ENCODE data around the gene PTPDC1.

Gene PTPDC1

GRCh38 chr9:94140791-94141790, 56.8 kb downstream of the PTPDC1 start:
- no peak for DNase-seq (ENCODE audit: low read depth)

DNA sequence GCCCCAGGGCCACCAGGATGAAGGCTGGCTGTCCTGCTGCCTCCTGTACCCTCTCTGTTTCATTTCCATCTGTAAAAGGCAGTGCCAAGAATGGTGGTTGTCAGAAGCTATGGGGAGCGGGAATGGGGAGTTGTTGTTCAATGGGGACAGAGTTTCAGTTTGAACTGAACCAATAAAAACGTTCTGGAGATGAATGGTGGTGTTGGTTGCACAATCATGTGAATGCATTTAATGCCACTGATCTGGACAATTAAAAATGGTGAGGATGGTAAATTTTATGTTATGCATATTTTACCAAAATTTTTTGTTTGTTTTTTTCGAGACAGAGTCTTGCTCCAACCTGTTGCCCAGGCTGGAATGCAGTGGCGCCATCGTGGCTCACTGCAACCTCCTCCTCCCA, 58.1 kb downstream of the PTPDC1 start:
- no peak for DNase-seq (ENCODE audit: low read depth)

DNA sequence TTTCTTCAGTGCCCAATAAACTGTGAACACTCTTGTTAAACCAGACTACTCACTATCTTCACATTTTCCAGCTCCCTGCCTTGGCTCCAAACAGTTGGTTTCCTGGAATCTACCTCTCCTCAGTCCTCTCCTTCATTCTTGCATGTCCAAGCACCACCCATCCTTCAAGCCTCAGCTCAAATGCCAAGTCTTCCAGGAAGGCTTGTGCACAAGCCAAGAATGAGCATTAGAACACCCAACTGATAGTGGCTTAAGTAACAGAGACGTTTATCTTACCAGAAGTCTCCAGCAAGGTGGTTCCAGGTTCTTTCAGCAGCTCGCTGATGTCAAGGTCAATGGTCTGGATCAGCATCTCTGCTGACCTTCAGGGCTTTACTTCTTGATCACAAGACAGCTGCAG, 60.1 kb downstream of the PTPDC1 start:
- DNase-seq (ENCODE audit: low read depth): no peak

- no peak for DNase-seq (ENCODE audit: low read depth)
These were observed 61.4 kb downstream of the PTPDC1 start for GRCh38 chr9:94145640-94146039.

- no peak for DNase-seq (ENCODE audit: low read depth)
These were observed 63.5 kb downstream of the PTPDC1 start for GRCh38 chr9:94147776-94148175.

DNA sequence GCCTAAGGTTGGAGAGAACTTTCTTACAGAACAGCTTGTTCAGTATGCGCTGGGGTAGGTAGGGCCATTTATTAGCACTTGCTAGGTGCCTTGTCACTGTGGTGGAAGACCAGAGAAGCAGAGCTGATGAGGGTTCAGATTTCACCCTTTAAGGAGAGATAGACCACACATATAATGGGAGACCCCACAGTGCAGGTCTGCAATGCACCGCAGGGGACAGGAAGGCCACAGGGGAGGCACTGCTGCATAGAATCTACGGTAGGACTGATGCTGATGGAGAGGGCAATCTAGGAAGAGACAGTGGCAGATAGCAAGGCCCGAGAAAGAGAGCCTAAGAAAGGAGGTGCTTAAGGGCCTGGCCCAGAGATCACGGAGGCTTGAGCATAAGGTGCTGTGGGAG, 64.2 kb downstream of the PTPDC1 start:
- no peak for DNase-seq (ENCODE audit: low read depth)

DNA sequence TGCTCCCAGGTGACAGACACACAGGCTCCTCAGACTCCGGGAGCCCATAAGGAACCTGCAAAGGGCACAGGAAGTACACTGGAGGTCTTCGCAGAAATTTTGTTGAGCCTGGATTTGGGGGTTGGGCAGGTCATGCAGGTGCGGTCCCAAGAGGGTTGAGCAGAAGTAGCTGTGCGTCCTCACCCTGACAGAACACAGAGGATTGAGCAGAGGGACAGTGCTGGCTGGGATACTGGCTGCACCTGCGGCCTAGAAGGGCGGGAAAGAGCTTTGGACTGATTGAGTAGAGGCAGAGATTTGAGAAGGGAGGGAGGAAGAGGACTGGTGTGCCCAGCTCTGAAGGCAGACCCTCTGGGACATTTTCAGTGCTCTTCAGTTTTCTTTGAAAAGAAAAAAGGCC, 65.4 kb downstream of the PTPDC1 start:
- DNase-seq (ENCODE audit: low read depth): no peak

DNA sequence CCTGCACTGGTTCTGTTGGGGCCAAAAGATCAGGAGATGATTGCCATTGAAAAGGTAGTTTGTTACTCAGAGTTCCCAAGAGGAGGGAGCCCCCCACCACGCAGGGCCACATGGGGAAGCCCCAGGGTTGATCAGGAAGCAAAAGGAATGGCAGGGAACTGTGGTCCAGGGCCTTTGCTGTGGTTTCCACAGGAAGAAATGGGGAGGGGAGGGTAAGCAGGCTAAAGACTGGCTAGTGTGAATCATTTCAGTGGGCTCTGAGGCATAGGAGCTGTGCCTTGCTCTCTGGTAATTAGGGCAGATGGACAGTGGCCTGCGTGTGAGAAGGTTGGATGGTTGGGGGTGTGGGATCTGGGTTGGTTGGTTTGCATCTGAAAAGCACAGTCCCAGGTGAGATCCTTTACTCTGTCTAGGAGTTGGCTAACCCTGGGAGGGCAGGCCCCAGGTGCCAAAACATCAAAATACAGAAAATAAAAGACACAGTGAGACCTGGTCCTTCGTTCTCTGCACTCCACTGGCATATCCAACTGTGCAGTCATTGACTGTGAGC, 66.1 kb downstream of the PTPDC1 start:
- no peak for DNase-seq (ENCODE audit: low read depth)

DNA sequence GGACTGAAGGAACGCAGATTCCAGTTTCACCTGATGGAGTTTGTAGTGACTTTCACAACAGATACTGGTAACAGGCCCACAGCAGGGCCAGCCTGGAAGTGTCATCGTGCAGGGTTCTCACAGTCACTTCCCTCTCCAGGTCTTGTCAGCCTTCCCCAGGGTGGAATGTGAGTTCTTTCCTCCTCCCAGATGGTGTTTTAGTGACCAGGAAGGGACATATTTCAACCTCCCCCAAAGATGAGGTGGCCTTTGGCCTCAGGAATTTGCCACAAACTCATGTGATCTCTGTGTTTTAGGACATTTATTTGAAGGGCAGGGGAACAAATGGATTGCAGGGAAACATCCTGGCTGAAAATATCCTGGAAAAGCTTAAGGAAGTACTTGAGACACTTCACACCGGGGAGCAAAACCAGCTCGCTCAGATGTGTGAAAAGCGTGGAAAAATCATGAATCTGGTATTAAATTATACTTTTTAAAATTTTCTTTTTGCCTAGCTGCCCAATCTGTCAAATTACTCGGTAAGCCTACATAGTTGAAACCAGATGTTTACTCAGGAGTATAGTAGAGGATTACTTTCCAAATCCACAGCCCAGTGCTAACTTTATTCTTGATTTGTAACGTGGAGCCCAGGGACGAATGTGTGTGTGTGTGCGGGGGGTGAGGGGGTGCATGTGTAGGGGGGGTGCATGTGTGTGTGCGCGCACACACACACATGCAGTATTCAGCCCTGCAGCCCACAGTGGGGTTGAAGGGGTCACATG, 66.8 kb downstream of the PTPDC1 start:
- DNase-seq (ENCODE audit: low read depth): no peak

DNA sequence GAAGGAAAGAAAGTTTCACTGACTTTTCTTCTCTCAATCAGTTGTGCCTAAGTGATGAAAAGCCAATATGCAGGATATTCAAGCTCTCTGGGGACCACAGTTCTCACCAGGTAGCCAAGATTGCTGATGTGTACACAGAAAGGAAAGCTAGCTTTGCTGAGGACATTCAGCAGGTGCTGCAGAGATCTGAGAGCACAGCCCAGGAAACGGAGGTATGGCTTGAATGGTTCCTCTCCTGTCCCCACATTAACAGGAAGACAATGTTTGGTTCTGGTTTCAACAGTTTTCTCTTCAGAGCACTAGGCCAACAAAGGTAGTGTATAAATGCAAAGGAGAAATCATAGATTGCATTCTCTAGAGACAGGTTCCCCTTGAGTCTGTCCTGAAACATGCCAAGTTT, 69.6 kb downstream of the PTPDC1 start:
- DNase-seq (ENCODE audit: low read depth): no peak

- DNase-seq (ENCODE audit: low read depth): no peak
These were observed 72.2 kb downstream of the PTPDC1 start for GRCh38 chr9:94156348-94157049.

DNA sequence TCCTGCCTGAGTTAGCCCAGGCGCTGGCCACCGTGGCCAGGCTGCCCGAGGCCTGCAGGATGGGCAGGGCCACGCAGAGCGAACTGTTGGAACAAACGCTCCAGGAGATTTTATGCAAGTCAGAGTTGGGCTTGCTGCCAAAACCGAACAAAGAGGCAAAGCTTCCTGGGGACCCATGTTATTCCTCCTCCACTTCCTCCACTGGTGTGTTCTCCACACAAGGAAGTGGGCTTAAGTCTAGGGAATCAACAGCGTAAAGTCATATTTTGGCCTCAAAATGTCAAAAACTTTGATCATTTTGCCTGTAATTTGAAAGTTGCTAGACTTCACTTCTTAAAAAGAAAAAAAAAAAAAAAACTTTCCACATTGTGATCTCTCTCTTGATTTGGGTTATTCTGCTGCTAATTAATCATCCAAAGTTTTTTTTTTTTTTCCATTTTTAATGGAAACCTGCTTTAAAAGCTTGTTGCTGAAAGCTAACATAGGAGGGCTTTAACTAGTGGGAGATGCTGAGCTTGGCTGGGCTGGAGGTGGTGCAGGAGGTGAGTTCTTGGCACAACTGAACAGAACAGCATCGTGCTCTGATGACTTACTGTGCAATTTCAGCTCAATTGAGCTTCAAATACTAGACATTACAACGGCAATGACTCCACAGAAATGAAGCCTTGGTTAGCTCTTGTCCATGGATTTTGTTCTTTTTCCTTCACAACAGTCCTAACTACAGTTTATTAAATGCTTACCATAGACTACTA, 73.0 kb downstream of the PTPDC1 start:
- no peak for DNase-seq (ENCODE audit: low read depth)

All from activated T-helper 1 cell treated with Interleukin-2 at 50 U/mL for 16 hours (primary cell).